Dermis microvascular lymphatic vessel endothelial cell (primary cell): ENCODE data around the gene LRCOL1. TPM values are rescaled to one million over a fixed set of nuclear protein-coding genes. Genes with fewer than 3 reads are reported as not detected.

ENCODE experiments used
- DNase-seq, 2 donors: peaks; one replicate each; pipeline versions ENCODE4 v3.0.0 to v3.0.0-alpha.2; 2010; ENCODE audit warnings: low read depth in 2 of 2
- total RNA-seq: library from RNA; depleted of rRNA; stranded (reverse); fragments of >200 nt; gene quantifications from 2 replicates; pipeline ENCODE4 v1.2.1, GENCODE V29; 2014

The LRCOL1 gene
- total RNA-seq, 1 donor from 2014 or later = 2.7 TPM

- no peak for DNase-seq
Measured at GRCh38 chr12:132619386-132620112, 9.2 kb upstream of the LRCOL1 start.

- DNase-seq = no peak
Measured at GRCh38 chr12:132619071-132619385, 8.6 kb upstream of the LRCOL1 start.

GRCh38 chr12:132618683-132619043 is 8.3 kb upstream of the LRCOL1 start, which contains the start of gene P2RX2:
Gene P2RX2, plus strand, starts transcription at chr12:132618776. Its CDS starts 41 bp downstream, at chr12:132618817.
- no peak for DNase-seq

- no peak for DNase-seq
Measured at GRCh38 chr12:132617822-132618682, 7.7 kb upstream of the LRCOL1 start.

- no peak for DNase-seq
Measured at GRCh38 chr12:132617135-132617701, 6.8 kb upstream of the LRCOL1 start.

GRCh38 chr12:132615579-132616038 is 5.2 kb upstream of the LRCOL1 start:
- DNase-seq = no peak

- peak; percentile 81 to 86 for DNase-seq
Measured at GRCh38 chr12:132614861-132615578, 4.6 kb upstream of the LRCOL1 start.

- no peak for DNase-seq
Measured at GRCh38 chr12:132614029-132614428, 3.6 kb upstream of the LRCOL1 start.

- no peak for DNase-seq
Measured at GRCh38 chr12:132611620-132612019, 1.2 kb upstream of the LRCOL1 start.

GRCh38 chr12:132610866-132611602 is 652 bp upstream of the LRCOL1 start:
- DNase-seq = no peak

- DNase-seq = peak; percentile 67 to 96
Measured at GRCh38 chr12:132608231-132609171, 1.9 kb downstream of the LRCOL1 start.

- DNase-seq = no peak
Measured at GRCh38 chr12:132606927-132607326, 3.5 kb downstream of the LRCOL1 start.

- DNase-seq = no peak
Measured at GRCh38 chr12:132606466-132606865, 3.9 kb downstream of the LRCOL1 start.

- DNase-seq = no peak
Measured at GRCh38 chr12:132605892-132606291, 4.5 kb downstream of the LRCOL1 start.

- no peak for DNase-seq
Measured at GRCh38 chr12:132604668-132605441, 5.5 kb downstream of the LRCOL1 start.

GRCh38 chr12:132604151-132604618 is 6.2 kb downstream of the LRCOL1 start:
- DNase-seq = peak; percentile 67 to 71

GRCh38 chr12:132603240-132604150 is 6.9 kb downstream of the LRCOL1 start:
- no peak for DNase-seq
